Measurements from ENCODE around the gene TMEM233.

Gene TMEM233

GRCh38 chr12:119671070-119671469, 77.5 kb downstream of the TMEM233 start:
- Histone ChIP-seq H2AK5ac (ENCODE audit: low read length) (no peak overlapping the region), H2BK12ac (ENCODE audit: low read length) (no peak overlapping the region), H2AFZ (ENCODE audit: insufficient read depth, low read length, poor library complexity) (no peak overlapping the region), H3K4me3 (ENCODE audit: low read depth, low read length) (no peak overlapping the region), H2BK5ac (ENCODE audit: low read depth, low read length, poor library complexity) (no peak overlapping the region), H3K14ac (ENCODE audit: low read length) (no peak overlapping the region), H2BK120ac (ENCODE audit: insufficient read depth, low read length, poor library complexity) (no peak overlapping the region), H3K18ac (ENCODE audit: low read length) (no peak overlapping the region), H3K9ac (ENCODE audit: low read length) (no peak overlapping the region), H4K12ac (ENCODE audit: low read depth, low read length) (no peak overlapping the region), H3K27ac (ENCODE audit: low read depth, low read length) (no peak overlapping the region), H3K4ac (ENCODE audit: low read depth, low read length) (no peak overlapping the region), H3K27me3 (ENCODE audit: insufficient read depth, low read length) (no peaks in the 10 kb centered on the region), H3K79me1 (ENCODE audit: low read length) (peaks cover 5% of the 10 kb centered on the region), H3K4me1 (ENCODE audit: control insufficient read depth in 1 of 2, insufficient read depth in 2 of 2, low read length in 2 of 2) (no peaks in the 10 kb centered on the region), H3K4me2 (ENCODE audit: low read length) (no peak overlapping the region), H3K23ac (ENCODE audit: low read length) (no peak overlapping the region), H4K8ac (ENCODE audit: low read depth, low read length) (no peak overlapping the region), H4K91ac (ENCODE audit: low read depth, low read length) (no peak overlapping the region), H3K9me3 (ENCODE audit: insufficient read depth, low read depth, low read length) (no peaks in the 10 kb centered on the region), H3K36me3 (ENCODE audit: control insufficient read depth in 1 of 2, insufficient read depth in 2 of 2, low read length in 2 of 2) (peaks cover 26 to 41% of the 10 kb centered on the region in 2 experiments), H3K79me2 (ENCODE audit: control insufficient read depth, insufficient read depth, low read length, poor library complexity) (peaks cover 5% of the 10 kb centered on the region)
- no CpG with 5 or more reads among the region's 3 CpGs for WGBS (ENCODE audit: extremely low coverage, insufficient coverage, insufficient read length)
- no peak for DNase-seq

- no peak overlapping the region for H2AFZ ChIP-seq (ENCODE audit: insufficient read depth, low read length, poor library complexity)
Measured at GRCh38 chr12:119672194-119672593, 78.6 kb downstream of the TMEM233 start.

GRCh38 chr12:119673634-119674033, 80.1 kb downstream of the TMEM233 start:
- Histone ChIP-seq H3K9ac (ENCODE audit: low read length) (no peak overlapping the region), H3K79me1 (ENCODE audit: low read length) (no peaks in the 10 kb centered on the region), H4K91ac (ENCODE audit: low read depth, low read length) (no peak overlapping the region), H4K8ac (ENCODE audit: low read depth, low read length) (no peak overlapping the region), H2AFZ (ENCODE audit: insufficient read depth, low read length, poor library complexity) (no peak overlapping the region), H3K4me1 (ENCODE audit: control insufficient read depth in 1 of 2, insufficient read depth in 2 of 2, low read length in 2 of 2) (peaks cover 0 to 2% of the 10 kb centered on the region in 2 experiments), H3K27me3 (ENCODE audit: insufficient read depth, low read length) (no peaks in the 10 kb centered on the region), H3K18ac (ENCODE audit: low read length) (no peak overlapping the region), H4K12ac (ENCODE audit: low read depth, low read length) (no peak overlapping the region), H3K27ac (ENCODE audit: low read depth, low read length) (no peak overlapping the region), H3K36me3 (ENCODE audit: control insufficient read depth in 1 of 2, insufficient read depth in 2 of 2, low read length in 2 of 2) (peaks cover 40 to 60% of the 10 kb centered on the region in 2 experiments), H2AK5ac (ENCODE audit: low read length) (no peak overlapping the region), H2BK12ac (ENCODE audit: low read length) (no peak overlapping the region), H2BK120ac (ENCODE audit: insufficient read depth, low read length, poor library complexity) (no peak overlapping the region), H3K4ac (ENCODE audit: low read depth, low read length) (no peak overlapping the region), H3K23ac (ENCODE audit: low read length) (no peak overlapping the region), H3K4me2 (ENCODE audit: low read length) (no peak overlapping the region), H3K9me3 (ENCODE audit: insufficient read depth, low read depth, low read length) (no peaks in the 10 kb centered on the region), H2BK5ac (ENCODE audit: low read depth, low read length, poor library complexity) (no peak overlapping the region), H3K79me2 (ENCODE audit: control insufficient read depth, insufficient read depth, low read length, poor library complexity) (no peaks in the 10 kb centered on the region), H3K14ac (ENCODE audit: low read length) (no peak overlapping the region), H3K4me3 (ENCODE audit: low read depth, low read length) (no peak overlapping the region)
- no peak for DNase-seq
- WGBS (ENCODE audit: extremely low coverage, insufficient coverage, insufficient read length) = no CpG with 5 or more reads among the region's 7 CpGs

More at GRCh38 chr12:119672194-119672593, 78.6 kb downstream of the TMEM233 start:
- no peak overlapping the region for H4K8ac ChIP-seq (ENCODE audit: low read depth, low read length)
- H3K4me3 ChIP-seq (ENCODE audit: low read depth, low read length) = no peak overlapping the region
- no peak overlapping the region for H2BK120ac ChIP-seq (ENCODE audit: insufficient read depth, low read length, poor library complexity)
- H2BK12ac ChIP-seq (ENCODE audit: low read length) = no peak overlapping the region
- H3K27ac ChIP-seq (ENCODE audit: low read depth, low read length) = no peak overlapping the region
- no peak overlapping the region for H3K23ac ChIP-seq (ENCODE audit: low read length)
- peaks cover 5% of the 10 kb centered on the region for H3K79me2 ChIP-seq (ENCODE audit: control insufficient read depth, insufficient read depth, low read length, poor library complexity)
- no peak for DNase-seq
- H3K18ac ChIP-seq (ENCODE audit: low read length) = no peak overlapping the region
- H4K91ac ChIP-seq (ENCODE audit: low read depth, low read length) = no peak overlapping the region
- peaks cover 35 to 50% of the 10 kb centered on the region in 2 experiments for H3K36me3 ChIP-seq (ENCODE audit: control insufficient read depth in 1 of 2, insufficient read depth in 2 of 2, low read length in 2 of 2)
- WGBS (ENCODE audit: extremely low coverage, insufficient coverage, insufficient read length) = no CpG with 5 or more reads among the region's 8 CpGs
- no peak overlapping the region for H3K14ac ChIP-seq (ENCODE audit: low read length)
- peaks cover 5% of the 10 kb centered on the region for H3K79me1 ChIP-seq (ENCODE audit: low read length)
- H3K9ac ChIP-seq (ENCODE audit: low read length) = no peak overlapping the region
- no peak overlapping the region for H4K12ac ChIP-seq (ENCODE audit: low read depth, low read length)
- H3K4me1 ChIP-seq (ENCODE audit: control insufficient read depth in 1 of 2, insufficient read depth in 2 of 2, low read length in 2 of 2) = no peaks in the 10 kb centered on the region
- H3K4me2 ChIP-seq (ENCODE audit: low read length) = no peak overlapping the region
- no peaks in the 10 kb centered on the region for H3K9me3 ChIP-seq (ENCODE audit: insufficient read depth, low read depth, low read length)
- H2BK5ac ChIP-seq (ENCODE audit: low read depth, low read length, poor library complexity) = no peak overlapping the region
- no peak overlapping the region for H3K4ac ChIP-seq (ENCODE audit: low read depth, low read length)
- H2AK5ac ChIP-seq (ENCODE audit: low read length) = no peak overlapping the region
- no peaks in the 10 kb centered on the region for H3K27me3 ChIP-seq (ENCODE audit: insufficient read depth, low read length)

GRCh38 chr12:119674560-119674959, 81.0 kb downstream of the TMEM233 start:
- H3K4me3 ChIP-seq (ENCODE audit: low read depth, low read length) = no peak overlapping the region
- H3K14ac ChIP-seq (ENCODE audit: low read length) = no peak overlapping the region
- H3K4me2 ChIP-seq (ENCODE audit: low read length) = no peak overlapping the region
- no peak overlapping the region for H3K18ac ChIP-seq (ENCODE audit: low read length)
- H4K91ac ChIP-seq (ENCODE audit: low read depth, low read length) = no peak overlapping the region
- peaks cover 43 to 66% of the 10 kb centered on the region in 2 experiments for H3K36me3 ChIP-seq (ENCODE audit: control insufficient read depth in 1 of 2, insufficient read depth in 2 of 2, low read length in 2 of 2)
- H3K23ac ChIP-seq (ENCODE audit: low read length) = no peak overlapping the region
- H2BK12ac ChIP-seq (ENCODE audit: low read length) = no peak overlapping the region
- no peaks in the 10 kb centered on the region for H3K9me3 ChIP-seq (ENCODE audit: insufficient read depth, low read depth, low read length)
- no peak overlapping the region for H2BK5ac ChIP-seq (ENCODE audit: low read depth, low read length, poor library complexity)
- no peak overlapping the region for H2AK5ac ChIP-seq (ENCODE audit: low read length)
- H4K12ac ChIP-seq (ENCODE audit: low read depth, low read length) = no peak overlapping the region
- H4K8ac ChIP-seq (ENCODE audit: low read depth, low read length) = no peak overlapping the region
- WGBS (ENCODE audit: extremely low coverage, insufficient coverage, insufficient read length) = no CpG with 5 or more reads among the region's 4 CpGs
- peaks cover 0 to 3% of the 10 kb centered on the region in 2 experiments for H3K4me1 ChIP-seq (ENCODE audit: control insufficient read depth in 1 of 2, insufficient read depth in 2 of 2, low read length in 2 of 2)
- no peak overlapping the region for H3K27ac ChIP-seq (ENCODE audit: low read depth, low read length)
- H3K9ac ChIP-seq (ENCODE audit: low read length) = no peak overlapping the region
- no peaks in the 10 kb centered on the region for H3K27me3 ChIP-seq (ENCODE audit: insufficient read depth, low read length)
- no peak overlapping the region for H2AFZ ChIP-seq (ENCODE audit: insufficient read depth, low read length, poor library complexity)
- no peak overlapping the region for H2BK120ac ChIP-seq (ENCODE audit: insufficient read depth, low read length, poor library complexity)
- no peak overlapping the region for H3K4ac ChIP-seq (ENCODE audit: low read depth, low read length)
- no peaks in the 10 kb centered on the region for H3K79me1 ChIP-seq (ENCODE audit: low read length)
- H3K79me2 ChIP-seq (ENCODE audit: control insufficient read depth, insufficient read depth, low read length, poor library complexity) = no peaks in the 10 kb centered on the region
- DNase-seq = no peak
